KMS-11 (cell line): ENCODE data around the gene GSE1.

ENCODE experiments used
- H2AFZ ChIP-seq: fragments of 200-600 bp; sonication (generic); 2 replicates; pipeline ENCODE4 v1.6.1; 2016; ENCODE audit warnings: antibody characterized with exemption, mixed run types, low read depth
- H3K27ac ChIP-seq: fragments of 200-600 bp; sonication (generic); 2 replicates; pipeline ENCODE4 v1.6.1; 2016; ENCODE audit warnings: mild to moderate bottlenecking, mixed run types
- H3K27me3 ChIP-seq: fragments of 200-600 bp; sonication (generic); 2 replicates; pipeline ENCODE4 v1.6.1; 2017; ENCODE audit warnings: mild to moderate bottlenecking, low read depth, mixed run types, moderate library complexity; ENCODE audit not compliant: insufficient read depth
- H3K36me3 ChIP-seq: fragments of 200-600 bp; sonication (generic); 2 replicates; pipeline ENCODE4 v1.6.1; 2017; ENCODE audit warnings: mild to moderate bottlenecking, mixed run types; ENCODE audit not compliant: insufficient read depth
- H3K4me1 ChIP-seq: fragments of 200-600 bp; sonication (generic); 2 replicates; pipeline ENCODE4 v1.6.1; 2016; ENCODE audit warnings: mild to moderate bottlenecking, low read depth, mixed run types; ENCODE audit not compliant: poor library complexity, severe bottlenecking
- H3K4me2 ChIP-seq: fragments of 200-600 bp; sonication (generic); 2 replicates; pipeline ENCODE4 v1.7.0; 2016; ENCODE audit warnings: mild to moderate bottlenecking, mixed run types
- H3K4me3 ChIP-seq: fragments of 200-600 bp; sonication (generic); IDR thresholded peaks from 2 replicates; pipeline ENCODE4 v1.6.1; 2017; ENCODE audit warnings: low read depth, low read length, mixed read lengths; ENCODE audit not compliant: insufficient read depth
- H3K79me2 ChIP-seq: fragments of 200-600 bp; sonication (generic); 2 replicates; pipeline ENCODE4 v1.6.1; 2016; ENCODE audit warnings: low read depth, mixed run types; ENCODE audit not compliant: insufficient read depth
- H3K9ac ChIP-seq: fragments of 200-600 bp; sonication (generic); 2 replicates; pipeline ENCODE4 v1.6.1; 2016; ENCODE audit warnings: mild to moderate bottlenecking, mixed run types
- H4K20me1 ChIP-seq: fragments of 200-600 bp; sonication (generic); 2 replicates; pipeline ENCODE4 v1.6.1; 2016; ENCODE audit warnings: mild to moderate bottlenecking, mixed run types; ENCODE audit not compliant: insufficient read depth
- TF ChIP-seq, protein P1 (sequence below): fragments of 200-600 bp; sonication (generic); conservative IDR thresholded peaks from 2 replicates; pipeline ENCODE4 v1.6.1; 2017; ENCODE audit warnings: low read depth, mild to moderate bottlenecking, antibody characterized with exemption, low read length, moderate library complexity, mixed read lengths

GSE1 gene

DNA sequence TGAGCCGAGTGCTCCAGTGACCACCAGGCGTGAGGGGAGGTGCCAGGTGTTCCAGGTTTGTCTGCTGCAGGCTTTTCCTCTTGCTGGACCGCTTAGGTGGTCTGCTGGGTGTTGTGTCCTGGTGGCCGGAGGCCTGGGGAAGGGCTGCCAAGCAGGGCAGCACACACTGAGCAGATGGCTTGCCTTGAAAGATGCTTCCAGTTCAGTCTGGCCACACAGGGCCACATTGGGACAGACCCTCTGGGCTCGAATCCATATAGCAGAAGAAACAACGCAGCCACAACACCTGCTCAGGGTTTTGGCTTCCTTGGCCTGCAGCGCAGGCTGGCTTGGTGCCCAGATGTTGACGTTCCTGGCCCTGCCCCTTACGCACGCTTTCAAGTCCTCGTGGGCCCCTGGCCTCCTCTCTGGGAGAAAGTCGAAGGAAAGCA, 50.8 kb downstream of the GSE1 start:
- H2AFZ ChIP-seq = no peak overlapping the region
- no peak overlapping the region for H3K4me3 ChIP-seq
- H3K79me2 ChIP-seq = no peaks in the 10 kb centered on the region
- no peak overlapping the region for H3K9ac ChIP-seq
- TF ChIP-seq, protein P1, sequence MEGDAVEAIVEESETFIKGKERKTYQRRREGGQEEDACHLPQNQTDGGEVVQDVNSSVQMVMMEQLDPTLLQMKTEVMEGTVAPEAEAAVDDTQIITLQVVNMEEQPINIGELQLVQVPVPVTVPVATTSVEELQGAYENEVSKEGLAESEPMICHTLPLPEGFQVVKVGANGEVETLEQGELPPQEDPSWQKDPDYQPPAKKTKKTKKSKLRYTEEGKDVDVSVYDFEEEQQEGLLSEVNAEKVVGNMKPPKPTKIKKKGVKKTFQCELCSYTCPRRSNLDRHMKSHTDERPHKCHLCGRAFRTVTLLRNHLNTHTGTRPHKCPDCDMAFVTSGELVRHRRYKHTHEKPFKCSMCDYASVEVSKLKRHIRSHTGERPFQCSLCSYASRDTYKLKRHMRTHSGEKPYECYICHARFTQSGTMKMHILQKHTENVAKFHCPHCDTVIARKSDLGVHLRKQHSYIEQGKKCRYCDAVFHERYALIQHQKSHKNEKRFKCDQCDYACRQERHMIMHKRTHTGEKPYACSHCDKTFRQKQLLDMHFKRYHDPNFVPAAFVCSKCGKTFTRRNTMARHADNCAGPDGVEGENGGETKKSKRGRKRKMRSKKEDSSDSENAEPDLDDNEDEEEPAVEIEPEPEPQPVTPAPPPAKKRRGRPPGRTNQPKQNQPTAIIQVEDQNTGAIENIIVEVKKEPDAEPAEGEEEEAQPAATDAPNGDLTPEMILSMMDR = no peak
- no peaks in the 10 kb centered on the region for H3K36me3 ChIP-seq
- no peaks in the 10 kb centered on the region for H3K27me3 ChIP-seq
- H3K4me1 ChIP-seq = no peaks in the 10 kb centered on the region
- H3K4me2 ChIP-seq = no peak overlapping the region
- no peaks in the 10 kb centered on the region for H4K20me1 ChIP-seq
- H3K27ac ChIP-seq = no peak overlapping the region

- Histone ChIP-seq H3K4me1 (no peaks in the 10 kb centered on the region), H4K20me1 (no peaks in the 10 kb centered on the region), H3K79me2 (no peaks in the 10 kb centered on the region), H3K9ac (no peak overlapping the region), H2AFZ (no peak overlapping the region), H3K27me3 (no peaks in the 10 kb centered on the region), H3K27ac (no peak overlapping the region), H3K36me3 (no peaks in the 10 kb centered on the region), H3K4me3 (no peak overlapping the region), H3K4me2 (no peak overlapping the region)
- TF ChIP-seq, protein P1 = no peak
Observed at GRCh38 chr16:85664580-85665372, 51.7 kb downstream of the GSE1 start.

DNA sequence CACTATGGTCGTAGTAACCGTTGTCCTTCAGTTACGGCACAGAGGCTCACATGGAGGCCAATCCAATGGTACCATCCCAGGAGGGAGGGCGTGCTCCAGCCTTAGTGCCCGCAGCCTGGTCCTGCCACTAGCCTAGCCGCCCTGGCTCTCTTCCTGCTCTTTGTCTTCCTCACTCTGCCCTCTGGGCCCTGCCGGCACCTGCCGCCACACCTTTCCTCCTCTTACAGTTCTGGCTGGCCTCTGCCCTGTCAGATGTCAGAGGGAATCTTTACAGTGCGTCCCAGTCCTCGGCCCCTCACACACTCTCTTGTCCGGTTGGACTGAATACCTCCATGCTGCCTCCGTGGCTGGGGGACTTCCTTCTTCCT, 52.2 kb downstream of the GSE1 start:
- no peak overlapping the region for H3K9ac ChIP-seq
- H3K4me1 ChIP-seq = no peaks in the 10 kb centered on the region
- no peak overlapping the region for H3K27ac ChIP-seq
- H3K27me3 ChIP-seq = no peaks in the 10 kb centered on the region
- no peaks in the 10 kb centered on the region for H4K20me1 ChIP-seq
- no peak overlapping the region for H3K4me2 ChIP-seq
- H3K4me3 ChIP-seq = no peak overlapping the region
- TF ChIP-seq, protein P1 = no peak
- no peak overlapping the region for H2AFZ ChIP-seq
- no peaks in the 10 kb centered on the region for H3K79me2 ChIP-seq
- no peaks in the 10 kb centered on the region for H3K36me3 ChIP-seq

- no peak overlapping the region for H3K9ac ChIP-seq
- H3K27me3 ChIP-seq = no peaks in the 10 kb centered on the region
Observed at GRCh38 chr16:85665929-85666328, 52.8 kb downstream of the GSE1 start.

More at GRCh38 chr16:85665929-85666328, 52.8 kb downstream of the GSE1 start:
- Histone ChIP-seq H3K27ac (no peak overlapping the region), H3K4me3 (no peak overlapping the region), H2AFZ (no peak overlapping the region), H3K79me2 (no peaks in the 10 kb centered on the region), H3K4me1 (no peaks in the 10 kb centered on the region), H3K4me2 (no peak overlapping the region), H4K20me1 (no peaks in the 10 kb centered on the region), H3K36me3 (no peaks in the 10 kb centered on the region)
- TF ChIP-seq, protein P1 = no peak
